ENCODE measurements around the gene TCERG1L. TPM values are rescaled to one million over a fixed set of nuclear protein-coding genes. Genes with fewer than 3 reads are reported as not detected.

TCERG1L gene
- total and polyA plus RNA-seq, 9 of the 15 experiments (the other 6 are each of a cell fraction or from before 2014, with no cell fraction given), result not detected

GRCh38 chr10:131114846-131115245, 196.7 kb downstream of the TCERG1L start:
- TF ChIP-seq ZNF3 (CRISPR knock-in tag; IDR thresholded peaks at IDR 0.05), result no peak
- no peak for TF ChIP-seq SNRNP70 (optimal IDR thresholded peaks at IDR 0.05; ENCODE audit: low read depth, low read length)
- no peak for TF ChIP-seq GMEB1 (CRISPR knock-in tag; IDR thresholded peaks at IDR 0.05)
- Histone ChIP-seq H3K9me3 (replicated peaks; ENCODE audit: control insufficient read depth, insufficient read depth, low read depth, low read length) (no peaks in the 10 kb centered on the region), H3K4me3 (no peak overlapping the region), H3K79me2 (ENCODE audit: control insufficient read depth, insufficient read depth, low read length) (no peaks in the 10 kb centered on the region), H3K4me1 (replicated peaks in 1 of 2; ENCODE audit: control insufficient read depth in 2 of 2, insufficient read depth in 2 of 2, low read length in 2 of 2) (no peaks in the 10 kb centered on the region), H3K27me3 (ENCODE audit: control insufficient read depth in 2 of 2, insufficient read depth in 2 of 2, low read length in 2 of 2) (peaks cover 0 to 28% of the 10 kb centered on the region in 2 experiments; a peak in 3 of 5 replicates), H3K4me2 (ENCODE audit: insufficient read depth, low read length) (no peak overlapping the region), H4K20me1 (replicated peaks; ENCODE audit: control insufficient read depth, insufficient read depth, low read length) (no peaks in the 10 kb centered on the region), H3K36me3 (ENCODE audit: control insufficient read depth, insufficient read depth, low read length) (no peaks in the 10 kb centered on the region), H3K9me1 (ENCODE audit: control insufficient read depth, insufficient read depth, low read length) (no peaks in the 10 kb centered on the region), H3K27ac (ENCODE audit: extremely low read depth, low read depth, low read length) (no peak overlapping the region), H3K9ac (ENCODE audit: insufficient read depth in 1 of 2, low read depth in 2 of 2, low read length in 2 of 2) (no peak overlapping the region), H2AFZ (ENCODE audit: low read depth, low read length) (no peak overlapping the region)
- no peak for DNase-seq (ENCODE audit: extremely low read depth in 1 of 4, low spot score in 3 of 4)
- BruUV-seq (replicated peaks), result no TSS peak
- ATAC-seq, result no peak
- in situ Hi-C loops (cut with MboI), result no loop called here
- POLR2A ChIA-PET, result no interaction called here
- CTCF ChIA-PET (ENCODE audit: low intra/inter-chr PET ratio), result no interaction called here
- intact Hi-C loops (cut with micrococcal nuclease), result no loop called here
- 0% methylated on average over 12 of the region's 15 CpGs for WGBS (ENCODE audit: insufficient coverage, low coverage, missing lambda C conversion rate)
- no peak for FAIRE-seq

DNA sequence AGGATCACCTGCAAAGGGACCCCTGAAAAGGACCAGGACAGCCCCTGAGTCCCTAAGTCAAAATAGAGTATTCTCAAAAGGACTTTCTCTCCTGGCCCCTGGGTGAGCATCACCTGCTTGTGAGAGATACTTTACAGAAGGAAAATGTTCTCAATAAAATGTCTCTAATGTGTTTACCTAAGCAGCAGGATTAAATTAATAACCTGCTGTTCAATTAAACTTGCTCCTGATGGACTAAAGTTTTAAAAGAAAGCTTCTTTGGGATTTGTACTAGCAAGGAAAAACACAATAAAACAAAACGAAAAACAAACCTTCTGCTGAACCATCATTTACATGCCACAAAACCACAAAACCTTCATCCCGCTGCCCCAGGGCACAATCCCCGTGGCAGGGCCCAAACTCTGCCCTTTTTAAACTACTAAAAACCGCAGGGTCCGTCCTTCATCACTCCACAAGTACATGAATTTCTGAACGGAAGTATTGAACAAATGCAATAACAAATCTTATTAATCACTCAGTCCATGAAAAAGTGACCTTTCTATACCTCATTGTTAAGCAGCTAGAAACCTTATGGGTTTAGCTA, 197.7 kb downstream of the TCERG1L start:
- DNase-seq (ENCODE audit: extremely low read depth in 1 of 4, low spot score in 3 of 4) (no peak), ATAC-seq (no peak), FAIRE-seq (no peak)
- BruUV-seq (replicated peaks), result no TSS peak
- intact Hi-C loops (cut with micrococcal nuclease) (no loop called here), in situ Hi-C loops (cut with MboI) (no loop called here)
- no peak overlapping the region for H3K4me2 ChIP-seq (ENCODE audit: insufficient read depth, low read length)
- H3K79me2 ChIP-seq (ENCODE audit: control insufficient read depth, insufficient read depth, low read length), result no peaks in the 10 kb centered on the region
- TF ChIP-seq CREB3 (tag; conservative IDR thresholded peaks at IDR 0.05; ENCODE audit: low read depth) (no peak), NCOR1 (IDR thresholded peaks at IDR 0.05) (no peak), FOXP1 (CRISPR knock-in tag; IDR thresholded peaks at IDR 0.05) (no peak), CTBP1 (IDR thresholded peaks at IDR 0.05; ENCODE audit: borderline replicate concordance) (no peak), ZNF165 (CRISPR knock-in tag; IDR thresholded peaks at IDR 0.05; ENCODE audit: borderline replicate concordance) (no peak), FOXA3 (CRISPR knock-in tag; conservative IDR thresholded peaks at IDR 0.05 in 1 of 2, IDR thresholded peaks at IDR 0.05 in 1 of 2) (no peak), MEF2A (IDR thresholded peaks at IDR 0.05; ENCODE audit: control insufficient read depth, low read depth, low read length) (no peak), MAFK (IDR thresholded peaks at IDR 0.05; ENCODE audit: low read length) (no peak)
- no peaks in the 10 kb centered on the region for H3K4me1 ChIP-seq (replicated peaks in 1 of 2; ENCODE audit: control insufficient read depth in 2 of 2, insufficient read depth in 2 of 2, low read length in 2 of 2)
- ChIA-PET CTCF (ENCODE audit: low intra/inter-chr PET ratio) (no interaction called here), POLR2A (interaction anchor here (0.6 to 0.7 kb wide), 2 partner anchors 11 to 187 kb away, joined by 3 read pairs; no protein-coding TSS in a partner anchor)
- H3K9me3 ChIP-seq (replicated peaks; ENCODE audit: control insufficient read depth, insufficient read depth, low read depth, low read length), result no peaks in the 10 kb centered on the region
- H3K9me1 ChIP-seq (ENCODE audit: control insufficient read depth, insufficient read depth, low read length), result no peaks in the 10 kb centered on the region
- H3K36me3 ChIP-seq (ENCODE audit: control insufficient read depth, insufficient read depth, low read length), result no peaks in the 10 kb centered on the region
- 0% methylated on average over 6 of the region's 6 CpGs for WGBS (ENCODE audit: insufficient coverage, low coverage, missing lambda C conversion rate)
- peaks cover 0 to 35% of the 10 kb centered on the region in 2 experiments; a peak in 3 of 5 replicates for H3K27me3 ChIP-seq (ENCODE audit: control insufficient read depth in 2 of 2, insufficient read depth in 2 of 2, low read length in 2 of 2)
- no peak overlapping the region for H3K27ac ChIP-seq (ENCODE audit: extremely low read depth, low read depth, low read length)
- no peaks in the 10 kb centered on the region for H4K20me1 ChIP-seq (replicated peaks; ENCODE audit: control insufficient read depth, insufficient read depth, low read length)
- H3K9ac ChIP-seq (ENCODE audit: insufficient read depth in 1 of 2, low read depth in 2 of 2, low read length in 2 of 2), result no peak overlapping the region
- no peak overlapping the region for H2AFZ ChIP-seq (ENCODE audit: low read depth, low read length)
- no peak overlapping the region for H3K4me3 ChIP-seq
